ENCODE data around the gene MEIKIN. TPM values are rescaled to one million over a fixed set of nuclear protein-coding genes. Genes with fewer than 3 reads are reported as not detected.

The MEIKIN gene
- total RNA-seq, 4 donors from 2014 or later, result not detected

- TF ChIP-seq POLR2AphosphoS5 (IDR thresholded peaks at IDR 0.05) (no peak), POLR2A (IDR thresholded peaks at IDR 0.05; ENCODE audit: low read depth) (no peak), EP300 (IDR thresholded peaks at IDR 0.05) (no peak)
- TF ChIP-seq, protein P1, sequence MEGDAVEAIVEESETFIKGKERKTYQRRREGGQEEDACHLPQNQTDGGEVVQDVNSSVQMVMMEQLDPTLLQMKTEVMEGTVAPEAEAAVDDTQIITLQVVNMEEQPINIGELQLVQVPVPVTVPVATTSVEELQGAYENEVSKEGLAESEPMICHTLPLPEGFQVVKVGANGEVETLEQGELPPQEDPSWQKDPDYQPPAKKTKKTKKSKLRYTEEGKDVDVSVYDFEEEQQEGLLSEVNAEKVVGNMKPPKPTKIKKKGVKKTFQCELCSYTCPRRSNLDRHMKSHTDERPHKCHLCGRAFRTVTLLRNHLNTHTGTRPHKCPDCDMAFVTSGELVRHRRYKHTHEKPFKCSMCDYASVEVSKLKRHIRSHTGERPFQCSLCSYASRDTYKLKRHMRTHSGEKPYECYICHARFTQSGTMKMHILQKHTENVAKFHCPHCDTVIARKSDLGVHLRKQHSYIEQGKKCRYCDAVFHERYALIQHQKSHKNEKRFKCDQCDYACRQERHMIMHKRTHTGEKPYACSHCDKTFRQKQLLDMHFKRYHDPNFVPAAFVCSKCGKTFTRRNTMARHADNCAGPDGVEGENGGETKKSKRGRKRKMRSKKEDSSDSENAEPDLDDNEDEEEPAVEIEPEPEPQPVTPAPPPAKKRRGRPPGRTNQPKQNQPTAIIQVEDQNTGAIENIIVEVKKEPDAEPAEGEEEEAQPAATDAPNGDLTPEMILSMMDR (IDR thresholded peaks at IDR 0.05), result no peak
- no peaks in the 10 kb centered on the region for H3K27me3 ChIP-seq
- intact Hi-C loops (cut with DNase I), result no loop called here
- H3K27ac ChIP-seq (replicated peaks in 1 of 4), result no peak overlapping the region
- 88% methylated on average over 5 of the region's 5 CpGs for WGBS
- no peak for DNase-seq (ENCODE audit: extremely low spot score)
- H3K9me3 ChIP-seq, result peaks cover 0 to 40% (median 25%) of the 10 kb centered on the region in 4 donors
- H3K4me3 ChIP-seq, result no peak overlapping the region
- no peaks in the 10 kb centered on the region for H3K4me1 ChIP-seq
- no peaks in the 10 kb centered on the region for H3K36me3 ChIP-seq
Measured at GRCh38 chr5:131863700-131864099, 81.8 kb downstream of the MEIKIN start.

GRCh38 chr5:131857388-131857787, 88.1 kb downstream of the MEIKIN start:
- Histone ChIP-seq H3K36me3 (no peaks in the 10 kb centered on the region), H3K4me3 (no peak overlapping the region), H3K9me3 (no peaks in the 10 kb centered on the region), H3K27ac (replicated peaks in 1 of 4) (no peak overlapping the region), H3K27me3 (no peaks in the 10 kb centered on the region), H3K4me1 (peaks cover 0 to 4% (median 0%) of the 10 kb centered on the region in 4 donors)
- TF ChIP-seq, protein P1 (IDR thresholded peaks at IDR 0.05), result no peak
- TF ChIP-seq EP300 (IDR thresholded peaks at IDR 0.05) (no peak), POLR2AphosphoS5 (IDR thresholded peaks at IDR 0.05) (no peak), POLR2A (IDR thresholded peaks at IDR 0.05; ENCODE audit: low read depth) (no peak)
- WGBS, result 94% methylated on average over 10 of the region's 10 CpGs
- no peak for DNase-seq (ENCODE audit: extremely low spot score)
- intact Hi-C loops (cut with DNase I), result no loop called here

DNA sequence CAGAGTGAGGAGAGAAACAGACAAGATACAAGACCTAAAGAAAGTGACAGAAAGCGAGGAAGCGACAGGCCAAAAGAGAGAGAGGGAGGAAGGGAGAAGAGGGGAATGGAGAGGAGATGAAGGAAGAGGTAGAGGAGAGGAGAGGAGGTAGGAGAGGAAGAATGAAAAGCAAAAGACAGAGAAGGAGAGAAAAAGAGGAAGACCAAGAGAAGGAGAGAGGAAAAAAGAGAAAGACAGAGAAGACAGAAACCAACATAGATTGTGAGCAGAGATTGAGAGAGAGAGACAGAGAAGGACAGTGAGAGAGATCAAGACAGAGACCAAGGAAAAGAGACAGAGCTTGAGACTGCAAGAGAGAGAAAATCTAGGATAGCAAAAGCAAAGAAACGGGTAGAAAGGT, 90.0 kb downstream of the MEIKIN start:
- WGBS, result 88% methylated on average over 3 of the region's 3 CpGs
- H3K9me3 ChIP-seq, result no peaks in the 10 kb centered on the region
- no peak for DNase-seq (ENCODE audit: extremely low spot score)
- TF ChIP-seq, protein P1 (IDR thresholded peaks at IDR 0.05), result no peak
- no peak for TF ChIP-seq POLR2A (IDR thresholded peaks at IDR 0.05; ENCODE audit: low read depth)
- TF ChIP-seq EP300 (IDR thresholded peaks at IDR 0.05), result no peak
- TF ChIP-seq POLR2AphosphoS5 (IDR thresholded peaks at IDR 0.05), result no peak
- no peak overlapping the region for H3K27ac ChIP-seq (replicated peaks in 1 of 4)
- no peak overlapping the region for H3K4me3 ChIP-seq
- no peaks in the 10 kb centered on the region for H3K36me3 ChIP-seq
- peaks cover 0 to 4% (median 0%) of the 10 kb centered on the region in 4 donors for H3K4me1 ChIP-seq
- no peaks in the 10 kb centered on the region for H3K27me3 ChIP-seq
- intact Hi-C loops (cut with DNase I), result no loop called here

DNA sequence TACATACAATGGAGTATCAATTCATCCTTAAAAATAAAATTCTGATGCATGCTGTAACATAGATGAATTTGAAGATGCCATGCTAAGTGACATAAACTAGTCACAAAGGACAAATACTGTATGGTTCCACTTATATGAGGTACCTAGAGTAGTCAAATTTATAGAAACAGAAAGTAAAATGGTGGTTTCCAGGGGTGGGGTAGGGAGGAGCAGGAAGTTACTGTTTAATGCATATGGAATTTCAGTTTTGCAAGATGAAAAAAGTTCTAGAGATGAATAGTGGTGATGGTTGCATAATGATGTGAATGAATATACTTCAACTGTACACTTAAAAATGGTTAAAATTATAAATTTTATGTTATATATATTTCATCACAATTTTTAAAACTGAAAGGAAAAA, 91.3 kb downstream of the MEIKIN start:
- TF ChIP-seq EP300 (IDR thresholded peaks at IDR 0.05), result no peak
- no peak for TF ChIP-seq POLR2AphosphoS5 (IDR thresholded peaks at IDR 0.05)
- no peak for TF ChIP-seq POLR2A (IDR thresholded peaks at IDR 0.05; ENCODE audit: low read depth)
- TF ChIP-seq, protein P1 (IDR thresholded peaks at IDR 0.05), result no peak
- Histone ChIP-seq H3K4me1 (peaks cover 0 to 4% (median 0%) of the 10 kb centered on the region in 4 donors), H3K27me3 (no peaks in the 10 kb centered on the region), H3K27ac (replicated peaks in 1 of 4) (no peak overlapping the region), H3K9me3 (peaks cover 0 to under 1% (median under 1%) of the 10 kb centered on the region in 4 donors), H3K36me3 (no peaks in the 10 kb centered on the region), H3K4me3 (no peak overlapping the region)
- DNase-seq (ENCODE audit: extremely low spot score), result no peak
- intact Hi-C loops (cut with DNase I), result no loop called here

DNA sequence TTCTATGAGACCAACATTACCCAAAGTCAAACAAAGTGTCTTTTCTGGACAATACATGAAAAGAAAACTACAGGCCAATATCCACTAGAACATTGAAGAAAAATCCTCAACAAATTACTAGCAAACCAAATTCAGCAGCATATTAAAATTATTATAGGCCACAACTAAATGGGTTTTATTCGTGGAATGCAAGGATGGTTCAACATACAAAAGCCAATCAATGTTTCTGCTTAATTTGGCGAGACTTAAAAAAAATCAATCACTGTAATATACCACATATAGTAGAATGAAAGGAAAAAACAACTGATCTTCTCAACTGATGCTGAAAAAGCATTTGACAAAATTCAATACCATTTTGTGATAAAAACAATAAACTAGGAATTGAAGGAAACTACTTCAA, 96.8 kb downstream of the MEIKIN start:
- 67% methylated on average over 2 of the region's 2 CpGs for WGBS
- H3K4me3 ChIP-seq, result no peak overlapping the region
- H3K4me1 ChIP-seq, result no peaks in the 10 kb centered on the region
- peaks cover 0 to 35% (median 29%) of the 10 kb centered on the region in 4 donors for H3K9me3 ChIP-seq
- no peaks in the 10 kb centered on the region for H3K36me3 ChIP-seq
- intact Hi-C loops (cut with DNase I), result no loop called here
- TF ChIP-seq, protein P1 (IDR thresholded peaks at IDR 0.05), result no peak
- no peak for TF ChIP-seq EP300 (IDR thresholded peaks at IDR 0.05)
- no peak for TF ChIP-seq POLR2AphosphoS5 (IDR thresholded peaks at IDR 0.05)
- no peak for TF ChIP-seq POLR2A (IDR thresholded peaks at IDR 0.05; ENCODE audit: low read depth)
- DNase-seq (ENCODE audit: extremely low spot score), result no peak
- H3K27me3 ChIP-seq, result no peaks in the 10 kb centered on the region
- H3K27ac ChIP-seq (replicated peaks in 1 of 4), result no peak overlapping the region

All from esophagus muscularis mucosa (tissue), 4 donors.